HL-60 (cell line): Measurements from ENCODE around the gene HRH1.

Source experiments
- DNase-seq, 2 experiments: peaks; one replicate each; pipeline ENCODE4 v3.0.0-alpha.2; 2010 to 2020; ENCODE audit warnings: low read depth in 1 of 2, low spot score in 1 of 2
- H3K27ac ChIP-seq: fragments of 250-450 bp; sonication (Bioruptor Pico); replicated peaks from 2 replicates; pipeline ENCODE4 v1.5.1; 2020; ENCODE audit warnings: mild to moderate bottlenecking, moderate library complexity
- H3K27me3 ChIP-seq: fragments of 250-450 bp; sonication (Bioruptor Pico); 2 replicates; pipeline ENCODE4 v1.5.1; 2021; ENCODE audit warnings: mild to moderate bottlenecking, moderate library complexity; ENCODE audit not compliant: insufficient read depth, poor library complexity, severe bottlenecking
- H3K4me3 ChIP-seq: replicated peaks from 2 replicates; pipeline ENCODE4 v1.5.1; 2011; ENCODE audit warnings: mild to moderate bottlenecking, control low read depth, low read length; ENCODE audit not compliant: insufficient read depth
- GABPA ChIP-seq: IDR thresholded peaks from 2 replicates; pipeline ENCODE4 v1.6.1; 2012; ENCODE audit warnings: low read depth
- POLR2AphosphoS5 ChIP-seq: IDR thresholded peaks from 2 replicates; pipeline ENCODE4 v1.6.1; 2012; ENCODE audit warnings: low read depth
- REST ChIP-seq: IDR thresholded peaks from 2 replicates; pipeline ENCODE4 v1.6.1; 2012; ENCODE audit warnings: low read depth; ENCODE audit not compliant: insufficient replicate concordance
- SPI1 ChIP-seq: IDR thresholded peaks from 2 replicates; pipeline ENCODE4 v1.6.1; 2012; ENCODE audit warnings: low read depth, mild to moderate bottlenecking, borderline replicate concordance
- TF ChIP-seq, protein P1 (sequence below): IDR thresholded peaks from one replicate; pipeline ENCODE4 v1.5.1; 2011; ENCODE audit warnings: low read length, control low read depth, inconsistent platforms; ENCODE audit not compliant: insufficient read depth

HRH1 gene

GRCh38 chr3:11312166-11312565, 157.9 kb downstream of the HRH1 start:
- H3K27me3 ChIP-seq, result no peaks in the 10 kb centered on the region
- no peak overlapping the region; the same call in 1 of the 2 replicates for H3K27ac ChIP-seq
- DNase-seq, result no peak
- no peak for TF ChIP-seq POLR2AphosphoS5
- no peak for TF ChIP-seq SPI1
- TF ChIP-seq REST, result no peak
- TF ChIP-seq, protein P1, sequence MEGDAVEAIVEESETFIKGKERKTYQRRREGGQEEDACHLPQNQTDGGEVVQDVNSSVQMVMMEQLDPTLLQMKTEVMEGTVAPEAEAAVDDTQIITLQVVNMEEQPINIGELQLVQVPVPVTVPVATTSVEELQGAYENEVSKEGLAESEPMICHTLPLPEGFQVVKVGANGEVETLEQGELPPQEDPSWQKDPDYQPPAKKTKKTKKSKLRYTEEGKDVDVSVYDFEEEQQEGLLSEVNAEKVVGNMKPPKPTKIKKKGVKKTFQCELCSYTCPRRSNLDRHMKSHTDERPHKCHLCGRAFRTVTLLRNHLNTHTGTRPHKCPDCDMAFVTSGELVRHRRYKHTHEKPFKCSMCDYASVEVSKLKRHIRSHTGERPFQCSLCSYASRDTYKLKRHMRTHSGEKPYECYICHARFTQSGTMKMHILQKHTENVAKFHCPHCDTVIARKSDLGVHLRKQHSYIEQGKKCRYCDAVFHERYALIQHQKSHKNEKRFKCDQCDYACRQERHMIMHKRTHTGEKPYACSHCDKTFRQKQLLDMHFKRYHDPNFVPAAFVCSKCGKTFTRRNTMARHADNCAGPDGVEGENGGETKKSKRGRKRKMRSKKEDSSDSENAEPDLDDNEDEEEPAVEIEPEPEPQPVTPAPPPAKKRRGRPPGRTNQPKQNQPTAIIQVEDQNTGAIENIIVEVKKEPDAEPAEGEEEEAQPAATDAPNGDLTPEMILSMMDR, result no peak
- TF ChIP-seq GABPA, result no peak
- no peak overlapping the region for H3K4me3 ChIP-seq
